IMR-90 (cell line): ENCODE data around the gene KLHL17. TPM values are rescaled to one million over a fixed set of nuclear protein-coding genes. Genes with fewer than 3 reads are reported as not detected.

Experiments used
- ATAC-seq: fragments of 200-7000 bp; cut with Tn5 transposase; 2 replicates; pipeline ENCODE4 v1.9.1; 2020; ENCODE audit warnings: low read depth, mild to moderate bottlenecking, moderate library complexity
- BruUV-seq: library from RNA; stranded (reverse); fragments of 400-500 nt; replicated peaks from 2 replicates; lab custom pipeline; 2021; lab: Mats Ljungman, UMichigan
- CTCF ChIA-PET: fragments of 300-600 bp; formaldehyde crosslinking; extraction: SDS; loops from one replicate; lab custom pipeline; 2021; ENCODE audit warnings: antibody characterized with exemption; lab: Yijun Ruan, JAX
- POLR2A ChIA-PET: fragments of 300-600 bp; sonication (Branson Sonifier 250); formaldehyde crosslinking; loops from one replicate; lab custom pipeline; 2022; ENCODE audit warnings: antibody characterized with exemption; ENCODE audit not compliant: unreplicated experiment; lab: Charles Lee
- DNase-seq: peaks from one replicate; pipeline ENCODE4 v3.0.0; 2013
- H2AFZ ChIP-seq: replicated peaks from 2 replicates; pipeline ENCODE3; 2013; ENCODE audit warnings: low read length, mild to moderate bottlenecking; ENCODE audit not compliant: poor library complexity
- H2AK5ac ChIP-seq: 2 replicates; pipeline ENCODE4 v1.6.1; 2013; ENCODE audit warnings: low read depth, low read length, inconsistent platforms
- H2AK9ac ChIP-seq: replicated peaks from 2 replicates; pipeline ENCODE3; 2013; ENCODE audit warnings: mild to moderate bottlenecking, low read depth, low read length, moderate library complexity; ENCODE audit not compliant: poor library complexity
- H2BK120ac ChIP-seq: 2 replicates; pipeline ENCODE4 v1.6.1; 2013; ENCODE audit warnings: low read depth, low read length, inconsistent platforms
- H2BK15ac ChIP-seq: 3 replicates; pipeline ENCODE4 v1.6.1; 2013; ENCODE audit warnings: low read depth, low read length, inconsistent platforms
- H2BK20ac ChIP-seq: 2 replicates; pipeline ENCODE4 v1.6.1; 2013; ENCODE audit warnings: low read depth, mild to moderate bottlenecking, inconsistent platforms, low read length, moderate library complexity
- H2BK5ac ChIP-seq: 2 replicates; pipeline ENCODE4 v1.6.1; 2013; ENCODE audit warnings: mild to moderate bottlenecking, low read depth, low read length, inconsistent platforms; ENCODE audit not compliant: poor library complexity, severe bottlenecking
- H3K14ac ChIP-seq: replicated peaks from 2 replicates; pipeline ENCODE4 v1.6.1; 2013; ENCODE audit warnings: low read depth, low read length, inconsistent platforms
- H3K18ac ChIP-seq: 2 replicates; pipeline ENCODE4 v1.6.1; 2013; ENCODE audit warnings: low read depth, low read length, control low read depth
- H3K23ac ChIP-seq: 2 replicates; pipeline ENCODE4 v1.6.1; 2013; ENCODE audit warnings: low read depth, low read length, inconsistent platforms
- H3K27ac ChIP-seq: 2 replicates; pipeline ENCODE4 v1.5.1; 2013; ENCODE audit warnings: mild to moderate bottlenecking, control low read depth, low read length; ENCODE audit not compliant: insufficient read depth
- H3K27me3 ChIP-seq: 2 replicates; pipeline ENCODE4 v1.6.1; 2013; ENCODE audit warnings: low read length; ENCODE audit not compliant: control insufficient read depth, insufficient read depth
- H3K36me3 ChIP-seq: 2 replicates; pipeline ENCODE4 v1.6.1; 2013; ENCODE audit warnings: low read length, mixed read lengths; ENCODE audit not compliant: control insufficient read depth, insufficient read depth
- H3K4ac ChIP-seq: 2 replicates; pipeline ENCODE4 v1.6.1; 2013; ENCODE audit warnings: low read depth, low read length, inconsistent platforms
- H3K4me1 ChIP-seq: 2 replicates; pipeline ENCODE4 v1.6.1; 2013; ENCODE audit warnings: low read length, mixed read lengths; ENCODE audit not compliant: control insufficient read depth, insufficient read depth
- H3K4me2 ChIP-seq: 2 replicates; pipeline ENCODE4 v1.6.1; 2013; ENCODE audit warnings: low read depth, mild to moderate bottlenecking, control low read depth, low read length, moderate library complexity
- H3K4me3 ChIP-seq: 2 replicates; pipeline ENCODE4 v1.5.1; 2013; ENCODE audit warnings: low read depth, mild to moderate bottlenecking, control low read depth, low read length, moderate library complexity; ENCODE audit not compliant: insufficient read depth
- H3K56ac ChIP-seq: 2 replicates; pipeline ENCODE4 v1.6.1; 2013; ENCODE audit warnings: low read length, inconsistent platforms; ENCODE audit not compliant: insufficient read depth; ENCODE audit errors: extremely low read depth
- H3K79me1 ChIP-seq, 2 experiments: 2 replicates each; pipeline ENCODE4 v1.6.1; 2013; ENCODE audit warnings: low read length in 2 of 2, inconsistent platforms in 1 of 2, low read depth in 1 of 2
- H3K9ac ChIP-seq: 2 replicates; pipeline ENCODE4 v1.6.1; 2013; ENCODE audit warnings: low read depth, low read length, control low read depth
- H3K9me1 ChIP-seq: 2 replicates; pipeline ENCODE4 v1.6.1; 2013; ENCODE audit warnings: low read length, inconsistent platforms; ENCODE audit not compliant: insufficient read depth
- H3K9me3 ChIP-seq: 2 replicates; pipeline ENCODE4 v1.6.1; 2013; ENCODE audit warnings: low read length; ENCODE audit not compliant: control insufficient read depth, insufficient read depth
- H4K20me1 ChIP-seq: 2 replicates; pipeline ENCODE4 v1.6.1; 2013; ENCODE audit warnings: low read length, inconsistent platforms; ENCODE audit not compliant: insufficient read depth
- H4K5ac ChIP-seq: 2 replicates; pipeline ENCODE4 v1.6.1; 2013; ENCODE audit warnings: mild to moderate bottlenecking, low read depth, low read length, control low read depth
- H4K8ac ChIP-seq, 2 experiments: 2 replicates each; pipeline ENCODE4 v1.6.1; 2013; ENCODE audit warnings: low read depth in 2 of 2, low read length in 2 of 2, control low read depth in 1 of 2, inconsistent platforms in 1 of 2
- H4K91ac ChIP-seq: 2 replicates; pipeline ENCODE4 v1.6.1; 2013; ENCODE audit warnings: low read depth, low read length, inconsistent platforms; ENCODE audit not compliant: insufficient read depth
- BHLHE40 ChIP-seq: fragments of 150-350 bp; IDR thresholded peaks from 2 replicates; pipeline ENCODE4 v1.6.1; 2016; ENCODE audit warnings: mild to moderate bottlenecking, low read depth, low read length
- CEBPB ChIP-seq: IDR thresholded peaks from 2 replicates; pipeline ENCODE4 v1.6.1; 2012; ENCODE audit warnings: low read depth, low read length, improper control_type of control experiment
- CHD1 ChIP-seq: IDR thresholded peaks from 2 replicates; pipeline ENCODE4 v1.6.1; 2012; ENCODE audit warnings: low read depth, low read length, improper control_type of control experiment
- FOS ChIP-seq: fragments of 150-350 bp; IDR thresholded peaks from 2 replicates; pipeline ENCODE4 v1.6.1; 2016; ENCODE audit warnings: low read depth, low read length
- MAFK ChIP-seq: IDR thresholded peaks from 2 replicates; pipeline ENCODE4 v1.6.1; 2012; ENCODE audit warnings: low read depth, low read length, improper control_type of control experiment
- MAZ ChIP-seq: IDR thresholded peaks from 2 replicates; pipeline ENCODE4 v1.6.1; 2012; ENCODE audit warnings: low read depth, mild to moderate bottlenecking, low read length, improper control_type of control experiment, moderate library complexity, borderline replicate concordance
- MXI1 ChIP-seq: IDR thresholded peaks from 2 replicates; pipeline ENCODE4 v1.6.1; 2012; ENCODE audit warnings: low read depth, mild to moderate bottlenecking, low read length, moderate library complexity, borderline replicate concordance
- NFE2L2 ChIP-seq: fragments of 150-350 bp; IDR thresholded peaks from 2 replicates; pipeline ENCODE4 v1.6.1; 2016; ENCODE audit warnings: low read depth, mild to moderate bottlenecking, low read length
- POLR2A ChIP-seq: IDR thresholded peaks from 2 replicates; pipeline ENCODE4 v1.6.1; 2012; ENCODE audit warnings: mild to moderate bottlenecking, low read depth, low read length
- RAD21 ChIP-seq: IDR thresholded peaks from 2 replicates; pipeline ENCODE4 v1.6.1; 2012; ENCODE audit warnings: low read length, improper control_type of control experiment
- RCOR1 ChIP-seq: IDR thresholded peaks from 2 replicates; pipeline ENCODE4 v1.6.1; 2012; ENCODE audit warnings: mild to moderate bottlenecking, low read length, improper control_type of control experiment; ENCODE audit not compliant: insufficient replicate concordance
- RFX5 ChIP-seq: IDR thresholded peaks from 2 replicates; pipeline ENCODE4 v1.8.0; 2012; ENCODE audit warnings: low read depth, mild to moderate bottlenecking, low read length, moderate library complexity
- SMC3 ChIP-seq: fragments of 150-350 bp; IDR thresholded peaks from 2 replicates; pipeline ENCODE4 v1.6.1; 2016; ENCODE audit warnings: low read depth, mild to moderate bottlenecking, antibody characterized with exemption, low read length, moderate library complexity
- WGBS, 2 experiments: methylation state at CpG; one replicate each; pipeline versions ENCODE4 v1.1.5 to v1.1.7; 2013; ENCODE audit warnings: missing lambda C conversion rate in 2 of 2; ENCODE audit not compliant: insufficient read length in 1 of 2; ENCODE audit errors: extremely low coverage in 2 of 2; 5-methylcytosine and 5-hydroxymethylcytosine counted together
- dilution Hi-C: fragments of 300-500 bp; cut with HindIII; formaldehyde crosslinking; loops from one replicate; pipeline ENCODE4 v1.14.3; 2018; ENCODE audit warnings: low sequenced_read_pairs; ENCODE audit not compliant: unreplicated experiment
- in situ Hi-C: fragments of 300-500 bp; cut with MboI; formaldehyde crosslinking; loops from 3 replicates; pipeline ENCODE4 v1.14.3; 2019; ENCODE audit warnings: low sequenced_read_pairs, inconsistent platforms, mixed read lengths
- intact Hi-C: fragments of 100-400 bp; cut with micrococcal nuclease; formaldehyde crosslinking; loops from 2 replicates; pipeline ENCODE4 v1.10.0; 2022
- polyA plus RNA-seq, 3 experiments: library from polyadenylated mRNA; depleted of rRNA; stranded (reverse); fragments of >200 nt; gene quantifications; 2 replicates each; pipeline ENCODE4 v1.2.3, GENCODE V29; 2012; ENCODE audit warnings: low replicate concordance in 1 of 3
- total RNA-seq: library from RNA; depleted of rRNA; stranded (reverse); fragments of >200 nt; gene quantifications from 2 replicates; pipeline ENCODE4 v1.2.3, GENCODE V29; 2012
- TF ChIP-seq, protein P1 (sequence below): fragments of 150-350 bp; IDR thresholded peaks from 2 replicates; pipeline ENCODE4 v1.6.1; 2016; ENCODE audit warnings: low read depth, mild to moderate bottlenecking, low read length, moderate library complexity, borderline replicate concordance
- TF ChIP-seq, protein P2 (sequence below): fragments of 150-350 bp; IDR thresholded peaks from 2 replicates; pipeline ENCODE4 v1.6.1; 2017; ENCODE audit warnings: mild to moderate bottlenecking, antibody characterized with exemption, low read length, low read depth
- TF ChIP-seq, protein P3 (sequence below): conservative IDR thresholded peaks from 2 replicates; pipeline ENCODE4 v1.5.1; 2012; ENCODE audit warnings: mild to moderate bottlenecking, low read depth, low read length, improper control_type of control experiment

KLHL17 gene
- total and polyA plus RNA-seq, 2 of the 4 experiments (the other 2 are of a cell fraction), result 3.4 to 41.0 TPM

DNA sequence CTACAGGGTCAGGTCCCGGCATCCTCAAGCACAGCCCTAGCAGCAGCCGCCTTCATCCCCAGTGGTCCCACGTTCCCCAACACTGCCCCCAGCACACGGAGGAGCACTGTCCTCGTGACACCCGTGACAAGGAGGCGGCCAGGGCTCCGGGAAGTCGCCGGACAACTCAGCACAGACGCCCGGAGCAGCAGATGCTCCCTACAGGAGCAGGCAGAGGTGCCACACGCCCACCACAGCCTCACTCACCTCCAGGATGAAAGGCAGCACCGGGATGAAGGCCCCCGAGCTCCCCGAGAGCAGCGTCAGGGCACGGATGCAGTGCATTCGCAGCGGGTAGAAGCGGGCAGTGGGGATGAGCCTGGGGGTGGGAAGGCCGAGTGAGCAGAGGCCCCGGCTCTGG lies 9.5 kb upstream of the KLHL17 start:
- intact Hi-C loops, result loop anchor here (1.0 kb wide), 1 partner anchor 47 kb away; no protein-coding TSS in a partner anchor
- TF ChIP-seq MXI1 (no peak), BHLHE40 (no peak), RFX5 (no peak), RAD21 (no peak), MAZ (no peak), POLR2A (no peak), NFE2L2 (no peak), RCOR1 (no peak), SMC3 (no peak), CHD1 (no peak), MAFK (no peak), FOS (no peak), CEBPB (no peak)
- TF ChIP-seq, protein P1, sequence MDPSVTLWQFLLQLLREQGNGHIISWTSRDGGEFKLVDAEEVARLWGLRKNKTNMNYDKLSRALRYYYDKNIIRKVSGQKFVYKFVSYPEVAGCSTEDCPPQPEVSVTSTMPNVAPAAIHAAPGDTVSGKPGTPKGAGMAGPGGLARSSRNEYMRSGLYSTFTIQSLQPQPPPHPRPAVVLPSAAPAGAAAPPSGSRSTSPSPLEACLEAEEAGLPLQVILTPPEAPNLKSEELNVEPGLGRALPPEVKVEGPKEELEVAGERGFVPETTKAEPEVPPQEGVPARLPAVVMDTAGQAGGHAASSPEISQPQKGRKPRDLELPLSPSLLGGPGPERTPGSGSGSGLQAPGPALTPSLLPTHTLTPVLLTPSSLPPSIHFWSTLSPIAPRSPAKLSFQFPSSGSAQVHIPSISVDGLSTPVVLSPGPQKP, result no peak
- TF ChIP-seq, protein P2, sequence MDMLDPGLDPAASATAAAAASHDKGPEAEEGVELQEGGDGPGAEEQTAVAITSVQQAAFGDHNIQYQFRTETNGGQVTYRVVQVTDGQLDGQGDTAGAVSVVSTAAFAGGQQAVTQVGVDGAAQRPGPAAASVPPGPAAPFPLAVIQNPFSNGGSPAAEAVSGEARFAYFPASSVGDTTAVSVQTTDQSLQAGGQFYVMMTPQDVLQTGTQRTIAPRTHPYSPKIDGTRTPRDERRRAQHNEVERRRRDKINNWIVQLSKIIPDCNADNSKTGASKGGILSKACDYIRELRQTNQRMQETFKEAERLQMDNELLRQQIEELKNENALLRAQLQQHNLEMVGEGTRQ, result no peak
- TF ChIP-seq, protein P3, sequence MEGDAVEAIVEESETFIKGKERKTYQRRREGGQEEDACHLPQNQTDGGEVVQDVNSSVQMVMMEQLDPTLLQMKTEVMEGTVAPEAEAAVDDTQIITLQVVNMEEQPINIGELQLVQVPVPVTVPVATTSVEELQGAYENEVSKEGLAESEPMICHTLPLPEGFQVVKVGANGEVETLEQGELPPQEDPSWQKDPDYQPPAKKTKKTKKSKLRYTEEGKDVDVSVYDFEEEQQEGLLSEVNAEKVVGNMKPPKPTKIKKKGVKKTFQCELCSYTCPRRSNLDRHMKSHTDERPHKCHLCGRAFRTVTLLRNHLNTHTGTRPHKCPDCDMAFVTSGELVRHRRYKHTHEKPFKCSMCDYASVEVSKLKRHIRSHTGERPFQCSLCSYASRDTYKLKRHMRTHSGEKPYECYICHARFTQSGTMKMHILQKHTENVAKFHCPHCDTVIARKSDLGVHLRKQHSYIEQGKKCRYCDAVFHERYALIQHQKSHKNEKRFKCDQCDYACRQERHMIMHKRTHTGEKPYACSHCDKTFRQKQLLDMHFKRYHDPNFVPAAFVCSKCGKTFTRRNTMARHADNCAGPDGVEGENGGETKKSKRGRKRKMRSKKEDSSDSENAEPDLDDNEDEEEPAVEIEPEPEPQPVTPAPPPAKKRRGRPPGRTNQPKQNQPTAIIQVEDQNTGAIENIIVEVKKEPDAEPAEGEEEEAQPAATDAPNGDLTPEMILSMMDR, result no peak
- H2AFZ ChIP-seq, result no peak overlapping the region
- 89% methylated on average over 7 of the region's 23 CpGs; no CpG with 5 or more reads in 1 of the 2 experiments for WGBS, 2 experiments
- H3K4me1 ChIP-seq, result no peaks in the 10 kb centered on the region
- H3K23ac ChIP-seq, result no peak overlapping the region
- peaks cover 7% of the 10 kb centered on the region for H3K9me1 ChIP-seq
- dilution Hi-C loops, result no loop called here
- no peak for ATAC-seq
- peaks cover 9 to 25% of the 10 kb centered on the region in 2 experiments for H3K79me1 ChIP-seq
- H2BK120ac ChIP-seq, result no peak overlapping the region
- no peaks in the 10 kb centered on the region for H3K9me3 ChIP-seq
- ChIA-PET CTCF (no interaction called here), POLR2A (no interaction called here)
- H3K27ac ChIP-seq, result no peak overlapping the region
- peaks cover 17% of the 10 kb centered on the region for H4K20me1 ChIP-seq
- no peak overlapping the region for H3K9ac ChIP-seq
- no peak overlapping the region for H4K5ac ChIP-seq
- peaks cover 85% of the 10 kb centered on the region for H3K36me3 ChIP-seq
- H3K14ac ChIP-seq, result no peak overlapping the region
- no peak overlapping the region for H4K8ac ChIP-seq
- no peak overlapping the region for H3K4me3 ChIP-seq
- H4K91ac ChIP-seq, result no peak overlapping the region
- BruUV-seq, result no TSS peak
- H2BK5ac ChIP-seq, result no peak overlapping the region
- no peak overlapping the region for H3K4me2 ChIP-seq
- no peak overlapping the region for H2AK9ac ChIP-seq
- no peak overlapping the region for H3K56ac ChIP-seq
- no peak for DNase-seq
- H2BK20ac ChIP-seq, result no peak overlapping the region
- no peaks in the 10 kb centered on the region for H3K27me3 ChIP-seq
- H2AK5ac ChIP-seq, result no peak overlapping the region
- in situ Hi-C loops, result no loop called here
- H3K18ac ChIP-seq, result no peak overlapping the region
- H2BK15ac ChIP-seq, result no peak overlapping the region
- H3K4ac ChIP-seq, result no peak overlapping the region
